Esophagus muscularis mucosa (tissue), 3 donors: ENCODE measurements around the gene LDLRAD1.

Experiments
- EP300 ChIP-seq: sonication (generic); formaldehyde crosslinking; IDR thresholded peaks from one replicate; pipeline ENCODE4 v1.6.1; 2017; ENCODE audit warnings: antibody characterized with exemption
- POLR2AphosphoS5 ChIP-seq, 2 donors: sonication (generic); formaldehyde crosslinking; IDR thresholded peaks; one replicate each; pipeline ENCODE4 v1.6.1; 2017; ENCODE audit warnings: antibody characterized with exemption in 2 of 2

- TF ChIP-seq POLR2AphosphoS5 (IDR thresholded peaks at IDR 0.05) (no peak), EP300 (no peak)
Observed at GRCh38 chr1:54012008-54012325, 6.0 kb downstream of the LDLRAD1 start.
